A673 (cell line): ENCODE measurements around the gene FSTL5. TPM values are rescaled to one million over a fixed set of nuclear protein-coding genes. Genes with fewer than 3 reads are reported as not detected.

Source experiments
- BruUV-seq: library from RNA; stranded (reverse); fragments of 400-500 nt; replicated peaks from 2 replicates; lab custom pipeline; 2021; lab: Mats Ljungman, UMichigan
- CTCF ChIA-PET: fragments of 300-600 bp; sonication (Branson Sonifier 250); formaldehyde crosslinking; loops from one replicate; lab custom pipeline; 2022; ENCODE audit warnings: antibody characterized with exemption; lab: Charles Lee
- POLR2A ChIA-PET: fragments of 300-600 bp; sonication (Branson Sonifier 250); formaldehyde crosslinking; loops from one replicate; lab custom pipeline; 2022; ENCODE audit warnings: antibody characterized with exemption; ENCODE audit not compliant: low non-redundant PET; lab: Charles Lee
- DNase-seq: peaks from one replicate; pipeline ENCODE4 v3.0.0-alpha.2; 2015; ENCODE audit warnings: low spot score
- H3K27ac ChIP-seq: fragments of 200-600 bp; sonication (generic); 2 replicates; pipeline ENCODE4 v1.5.1; 2016; ENCODE audit warnings: mixed run types, low read depth, mild to moderate bottlenecking, mixed read lengths, antibody characterized with exemption, low read length; ENCODE audit not compliant: poor library complexity, severe bottlenecking
- H3K27me3 ChIP-seq: fragments of 200-600 bp; sonication (generic); replicated peaks from 2 replicates; pipeline ENCODE4 v1.6.1; 2017; ENCODE audit warnings: mixed run types, low read depth, mild to moderate bottlenecking, mixed read lengths, antibody characterized with exemption, low read length; ENCODE audit not compliant: insufficient read depth, poor library complexity
- H3K36me3 ChIP-seq: fragments of 200-600 bp; sonication (generic); 2 replicates; pipeline ENCODE4 v1.6.1; 2016; ENCODE audit warnings: mixed run types, mild to moderate bottlenecking, mixed read lengths, antibody characterized with exemption, low read length; ENCODE audit not compliant: insufficient read depth, poor library complexity, severe bottlenecking
- H3K4me1 ChIP-seq: fragments of 200-600 bp; sonication (generic); 2 replicates; pipeline ENCODE4 v1.6.1; 2017; ENCODE audit warnings: mixed run types, mild to moderate bottlenecking, mixed read lengths, antibody characterized with exemption, low read length; ENCODE audit not compliant: insufficient read depth, poor library complexity, severe bottlenecking
- H3K4me3 ChIP-seq: fragments of 200-600 bp; sonication (generic); 2 replicates; pipeline ENCODE4 v1.5.1; 2016; ENCODE audit warnings: low read depth, mixed run types, mild to moderate bottlenecking, mixed read lengths, low read length; ENCODE audit not compliant: poor library complexity, severe bottlenecking
- H3K9me3 ChIP-seq: fragments of 200-600 bp; sonication (generic); 2 replicates; pipeline ENCODE4 v1.6.1; 2016; ENCODE audit warnings: mixed run types, low read depth, mild to moderate bottlenecking, mixed read lengths, antibody characterized with exemption, low read length; ENCODE audit not compliant: poor library complexity, severe bottlenecking
- EZH2 ChIP-seq: fragments of 200-600 bp; sonication (generic); IDR thresholded peaks from 2 replicates; pipeline ENCODE4 v1.6.1; 2017; ENCODE audit warnings: borderline replicate concordance, low read depth, mild to moderate bottlenecking, mixed read lengths, antibody characterized with exemption, low read length; ENCODE audit not compliant: poor library complexity, severe bottlenecking
- intact Hi-C: fragments of 100-400 bp; cut with micrococcal nuclease; formaldehyde crosslinking; loops from one replicate; pipeline ENCODE4 v1.10.0; 2022; ENCODE audit not compliant: unreplicated experiment
- total RNA-seq: library from RNA; stranded (reverse); gene quantifications from 2 replicates; pipeline ENCODE4 v1.2.3, GENCODE V29; 2021
- TF ChIP-seq, protein P1 (sequence below): fragments of 300-800, 200-600 bp; sonication (generic); conservative IDR thresholded peaks from 2 replicates; pipeline ENCODE4 v1.5.1; 2017; ENCODE audit warnings: low read depth, mild to moderate bottlenecking, antibody characterized with exemption, low read length, moderate library complexity, mixed read lengths

FSTL5 gene
- total RNA-seq, 1 experiment from 2014 or later: 0.15 TPM

DNA sequence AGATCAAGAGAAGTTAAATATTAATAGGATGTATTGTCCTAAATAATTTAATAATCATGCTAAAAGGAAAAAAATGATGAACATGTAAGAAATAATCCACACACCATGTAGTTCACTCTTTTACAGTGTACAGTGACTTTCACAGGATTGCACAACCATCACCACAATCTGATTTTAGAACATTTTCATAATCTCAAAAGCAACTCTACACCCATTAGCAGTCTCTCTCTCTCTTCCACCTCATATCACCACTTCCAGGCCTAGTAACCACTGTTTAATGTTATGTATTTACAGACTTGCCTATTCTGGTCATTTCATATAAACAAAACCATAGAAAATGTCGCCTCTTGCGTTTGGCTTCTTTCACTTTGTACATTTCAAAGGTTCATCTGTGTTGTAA lies 153.4 kb downstream of the FSTL5 start:
- H3K27me3 ChIP-seq: no peaks in the 10 kb centered on the region
- ChIA-PET POLR2A (no interaction called here), CTCF (no interaction called here)
- no peak for TF ChIP-seq EZH2
- TF ChIP-seq, protein P1, sequence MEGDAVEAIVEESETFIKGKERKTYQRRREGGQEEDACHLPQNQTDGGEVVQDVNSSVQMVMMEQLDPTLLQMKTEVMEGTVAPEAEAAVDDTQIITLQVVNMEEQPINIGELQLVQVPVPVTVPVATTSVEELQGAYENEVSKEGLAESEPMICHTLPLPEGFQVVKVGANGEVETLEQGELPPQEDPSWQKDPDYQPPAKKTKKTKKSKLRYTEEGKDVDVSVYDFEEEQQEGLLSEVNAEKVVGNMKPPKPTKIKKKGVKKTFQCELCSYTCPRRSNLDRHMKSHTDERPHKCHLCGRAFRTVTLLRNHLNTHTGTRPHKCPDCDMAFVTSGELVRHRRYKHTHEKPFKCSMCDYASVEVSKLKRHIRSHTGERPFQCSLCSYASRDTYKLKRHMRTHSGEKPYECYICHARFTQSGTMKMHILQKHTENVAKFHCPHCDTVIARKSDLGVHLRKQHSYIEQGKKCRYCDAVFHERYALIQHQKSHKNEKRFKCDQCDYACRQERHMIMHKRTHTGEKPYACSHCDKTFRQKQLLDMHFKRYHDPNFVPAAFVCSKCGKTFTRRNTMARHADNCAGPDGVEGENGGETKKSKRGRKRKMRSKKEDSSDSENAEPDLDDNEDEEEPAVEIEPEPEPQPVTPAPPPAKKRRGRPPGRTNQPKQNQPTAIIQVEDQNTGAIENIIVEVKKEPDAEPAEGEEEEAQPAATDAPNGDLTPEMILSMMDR: no peak
- no TSS peak for BruUV-seq
- H3K9me3 ChIP-seq: no peaks in the 10 kb centered on the region
- intact Hi-C loops: no loop called here
- H3K27ac ChIP-seq: no peak overlapping the region
- no peak for DNase-seq
- H3K4me3 ChIP-seq: no peak overlapping the region
- no peaks in the 10 kb centered on the region for H3K4me1 ChIP-seq
- no peaks in the 10 kb centered on the region for H3K36me3 ChIP-seq

DNA sequence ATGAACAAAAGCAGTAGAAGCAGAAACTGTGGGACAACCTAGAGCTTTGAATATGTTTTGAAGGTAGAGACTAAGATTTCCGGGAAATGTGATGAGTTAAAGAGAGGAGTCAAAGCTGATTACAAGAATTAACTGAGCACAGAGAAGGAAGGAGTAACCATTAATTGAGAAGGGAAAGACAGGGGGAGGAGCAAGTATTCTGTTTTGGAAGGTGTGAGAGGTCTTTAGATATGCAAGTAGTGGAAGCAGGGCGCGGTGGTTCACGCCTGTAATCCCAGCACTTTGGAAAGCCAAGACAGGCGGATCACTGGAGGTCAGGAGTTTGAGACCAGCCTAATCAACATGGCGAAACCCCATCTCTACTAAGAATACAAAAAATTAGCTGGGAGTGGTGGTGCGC lies 171.5 kb downstream of the FSTL5 start:
- no peaks in the 10 kb centered on the region for H3K36me3 ChIP-seq
- no peaks in the 10 kb centered on the region for H3K27me3 ChIP-seq
- no peak for DNase-seq
- ChIA-PET CTCF (no interaction called here), POLR2A (no interaction called here)
- H3K27ac ChIP-seq: no peak overlapping the region
- no TSS peak for BruUV-seq
- H3K9me3 ChIP-seq: no peaks in the 10 kb centered on the region
- H3K4me1 ChIP-seq: no peaks in the 10 kb centered on the region
- TF ChIP-seq, protein P1: no peak
- no peak for TF ChIP-seq EZH2
- intact Hi-C loops: no loop called here
- no peak overlapping the region for H3K4me3 ChIP-seq

DNA sequence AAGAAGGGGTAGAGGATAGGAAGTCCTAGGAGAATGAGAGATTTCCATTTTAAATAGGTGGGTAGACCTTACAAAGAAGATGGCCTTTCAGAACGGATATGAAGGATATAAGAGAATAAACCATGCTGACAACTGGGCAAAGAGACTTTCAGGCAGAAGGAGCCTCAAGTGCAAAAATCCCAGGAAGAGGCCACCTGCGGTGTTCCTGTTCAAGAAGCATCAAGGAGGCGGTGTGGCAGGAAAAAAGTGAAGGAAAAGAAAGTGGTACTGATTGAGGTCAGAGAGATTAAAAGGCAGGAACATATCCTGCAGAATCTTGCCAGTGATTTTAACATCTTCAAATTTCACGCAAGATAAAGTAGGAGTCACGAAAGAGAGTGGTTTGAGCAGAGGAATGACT lies 172.0 kb downstream of the FSTL5 start:
- no peaks in the 10 kb centered on the region for H3K36me3 ChIP-seq
- CTCF ChIA-PET: no interaction called here
- no peaks in the 10 kb centered on the region for H3K27me3 ChIP-seq
- no peak overlapping the region for H3K27ac ChIP-seq
- BruUV-seq: no TSS peak
- intact Hi-C loops: no loop called here
- no peaks in the 10 kb centered on the region for H3K9me3 ChIP-seq
- DNase-seq: no peak
- no peak overlapping the region for H3K4me3 ChIP-seq
- POLR2A ChIA-PET: no interaction called here
- no peaks in the 10 kb centered on the region for H3K4me1 ChIP-seq
- TF ChIP-seq EZH2: no peak
- TF ChIP-seq, protein P1: no peak
